Keratinocyte (primary cell): ENCODE results near the gene L3MBTL4. TPM values are rescaled to one million over a fixed set of nuclear protein-coding genes. Genes with fewer than 3 reads are reported as not detected.
"Not testable (repeated sequence)": the region's sequence is repeated elsewhere in the genome, so short reads cannot be mapped to it uniquely, and the experiment has no call there.

Experiments used
- DNase-seq: peaks from one replicate; pipeline ENCODE4 v3.0.0-alpha.2; 2011; ENCODE audit warnings: low read depth, missing footprints, low spot score
- FAIRE-seq: peaks from 2 replicates; lab custom pipeline; 2011; peaks lifted over from hg19 to GRCh38; lab: Jason Lieb, UNC
- H2AFZ ChIP-seq: 2 replicates; pipeline ENCODE4 v1.6.0; 2012; ENCODE audit warnings: low read length, control low read depth, inconsistent platforms; ENCODE audit not compliant: control insufficient read depth
- H3K27ac ChIP-seq: 2 replicates; pipeline ENCODE4 v1.5.1; 2011; ENCODE audit warnings: low read length; ENCODE audit not compliant: control insufficient read depth, insufficient read depth
- H3K27me3 ChIP-seq: 3 replicates; pipeline ENCODE4 v1.6.0; 2011; ENCODE audit warnings: low read length; ENCODE audit not compliant: control insufficient read depth, insufficient read depth; ENCODE audit errors: extremely low read depth
- H3K36me3 ChIP-seq, 2 experiments: 2 replicates in 1 of 2; 3 replicates in 1 of 2; pipeline ENCODE4 v1.5.1; 2011; ENCODE audit warnings: low read length in 2 of 2, mild to moderate bottlenecking in 1 of 2; ENCODE audit not compliant: control insufficient read depth in 2 of 2, insufficient read depth in 2 of 2; ENCODE audit errors: extremely low read depth in 1 of 2
- H3K4me1 ChIP-seq: 3 replicates; pipeline ENCODE4 v1.5.1; 2011; ENCODE audit warnings: low read length; ENCODE audit not compliant: control insufficient read depth, insufficient read depth; ENCODE audit errors: extremely low read depth
- H3K4me2 ChIP-seq: 3 replicates; pipeline ENCODE4 v1.6.0; 2011; ENCODE audit warnings: low read depth, low read length; ENCODE audit not compliant: control insufficient read depth, insufficient read depth; ENCODE audit errors: extremely low read depth
- H3K4me3 ChIP-seq, 3 experiments: fragments of 200-600 bp in 1 of 3; sonication (generic) in 1 of 3; 2 replicates in 2 of 3; 3 replicates in 1 of 3; pipeline ENCODE4 v1.5.1; 2011 to 2016; ENCODE audit warnings: low read length in 3 of 3, mild to moderate bottlenecking in 3 of 3, control low read depth in 2 of 3, inconsistent platforms in 1 of 3, low read depth in 1 of 3, mixed read lengths in 1 of 3, mixed run types in 1 of 3, moderate library complexity in 1 of 3; ENCODE audit not compliant: control insufficient read depth in 2 of 3, insufficient read depth in 2 of 3; ENCODE audit errors: extremely low read depth in 1 of 3
- H3K79me2 ChIP-seq: 2 replicates; pipeline ENCODE4 v1.6.0; 2012; ENCODE audit warnings: low read length; ENCODE audit not compliant: control insufficient read depth, insufficient read depth
- H3K9ac ChIP-seq: 3 replicates; pipeline ENCODE4 v1.6.0; 2011; ENCODE audit warnings: low read length; ENCODE audit not compliant: control insufficient read depth, insufficient read depth; ENCODE audit errors: extremely low read depth
- H3K9me1 ChIP-seq: 3 replicates; pipeline ENCODE4 v1.6.0; 2011; ENCODE audit warnings: low read length; ENCODE audit not compliant: control insufficient read depth, insufficient read depth; ENCODE audit errors: extremely low read depth
- H3K9me3 ChIP-seq: 2 replicates; pipeline ENCODE4 v1.5.1; 2012; ENCODE audit warnings: low read depth, low read length; ENCODE audit not compliant: control insufficient read depth
- H4K20me1 ChIP-seq: 3 replicates; pipeline ENCODE4 v1.6.0; 2011; ENCODE audit warnings: low read length; ENCODE audit not compliant: control insufficient read depth, insufficient read depth; ENCODE audit errors: extremely low read depth
- EZH2 ChIP-seq: IDR thresholded peaks from one replicate; pipeline ENCODE4 v1.6.1; 2012; ENCODE audit warnings: inconsistent platforms, mild to moderate bottlenecking, low read length, moderate library complexity
- dilution Hi-C: fragments of 300-500 bp; cut with MboI; formaldehyde crosslinking; loops from one replicate; pipeline ENCODE4 v1.7.0; 2020; ENCODE audit warnings: low sequenced_read_pairs; ENCODE audit not compliant: extremely low pct_ligation_motif_present
- polyA plus RNA-seq, 5 experiments: library from polyadenylated mRNA; depleted of rRNA in 3 of 5; stranded (reverse) in 3 of 5; stranded (forward) in 1 of 5; unstranded in 1 of 5; fragments of >200 nt; gene quantifications; 1 replicate in 1 of 5; 2 replicates in 3 of 5; 3 replicates in 1 of 5; pipeline versions ENCODE4 v1.2.1 to v1.2.3, GENCODE V29; 2011 to 2012; ENCODE audit warnings: missing spikeins in 2 of 5, low read depth in 1 of 5, low replicate concordance in 1 of 5
- TF ChIP-seq, protein P1 (sequence below), 3 experiments: IDR thresholded peaks in 1 of 3; conservative IDR thresholded peaks in 1 of 3; optimal IDR thresholded peaks in 1 of 3; 2 replicates in 2 of 3; 3 replicates in 1 of 3; pipeline versions ENCODE3 to v1.5.1; 2011; ENCODE audit warnings: low read length in 3 of 3, mild to moderate bottlenecking in 3 of 3, moderate library complexity in 2 of 3, control low read depth in 1 of 3, inconsistent platforms in 1 of 3; ENCODE audit not compliant: insufficient read depth in 2 of 3; ENCODE audit errors: extremely low read depth in 1 of 3

The L3MBTL4 gene
- polyA plus RNA-seq, 1 donor (not counting 4 experiments of a cell fraction or from before 2014, with no cell fraction given) = 0.17 TPM

DNA sequence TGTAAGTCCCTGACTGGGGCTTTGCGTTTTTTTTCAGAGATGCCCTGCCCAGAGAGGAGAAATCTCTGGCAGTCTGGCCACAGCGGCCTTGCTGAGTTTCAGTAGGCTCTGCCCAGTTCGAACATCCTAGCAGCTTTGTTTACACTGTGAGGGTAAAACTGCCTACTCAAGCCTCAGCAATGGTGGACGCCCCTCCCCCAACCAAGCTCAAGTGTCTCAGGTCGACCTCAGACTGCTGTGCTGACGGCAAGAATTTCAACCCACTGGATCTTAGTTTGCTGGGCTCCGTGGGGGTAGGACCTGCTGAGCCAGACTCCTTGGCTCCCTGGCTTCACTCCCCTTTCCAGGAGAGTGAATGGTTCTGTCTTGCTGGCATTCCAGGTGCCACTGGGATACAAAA lies 31.7 kb downstream of the L3MBTL4 start:
- Histone ChIP-seq H3K9ac (no peak overlapping the region), H4K20me1 (no peaks in the 10 kb centered on the region), H3K9me3 (no peaks in the 10 kb centered on the region), H3K27me3 (no peaks in the 10 kb centered on the region), H3K27ac (no peak overlapping the region), H2AFZ (no peak overlapping the region), H3K79me2 (no peaks in the 10 kb centered on the region), H3K4me2 (no peak overlapping the region), H3K36me3 (no peaks in the 10 kb centered on the region), H3K4me1 (no peaks in the 10 kb centered on the region), H3K9me1 (no peaks in the 10 kb centered on the region), H3K4me3 (no peak overlapping the region)
- DNase-seq (no peak), FAIRE-seq (no peak)
- dilution Hi-C loops = no loop called here
- TF ChIP-seq, protein P1, sequence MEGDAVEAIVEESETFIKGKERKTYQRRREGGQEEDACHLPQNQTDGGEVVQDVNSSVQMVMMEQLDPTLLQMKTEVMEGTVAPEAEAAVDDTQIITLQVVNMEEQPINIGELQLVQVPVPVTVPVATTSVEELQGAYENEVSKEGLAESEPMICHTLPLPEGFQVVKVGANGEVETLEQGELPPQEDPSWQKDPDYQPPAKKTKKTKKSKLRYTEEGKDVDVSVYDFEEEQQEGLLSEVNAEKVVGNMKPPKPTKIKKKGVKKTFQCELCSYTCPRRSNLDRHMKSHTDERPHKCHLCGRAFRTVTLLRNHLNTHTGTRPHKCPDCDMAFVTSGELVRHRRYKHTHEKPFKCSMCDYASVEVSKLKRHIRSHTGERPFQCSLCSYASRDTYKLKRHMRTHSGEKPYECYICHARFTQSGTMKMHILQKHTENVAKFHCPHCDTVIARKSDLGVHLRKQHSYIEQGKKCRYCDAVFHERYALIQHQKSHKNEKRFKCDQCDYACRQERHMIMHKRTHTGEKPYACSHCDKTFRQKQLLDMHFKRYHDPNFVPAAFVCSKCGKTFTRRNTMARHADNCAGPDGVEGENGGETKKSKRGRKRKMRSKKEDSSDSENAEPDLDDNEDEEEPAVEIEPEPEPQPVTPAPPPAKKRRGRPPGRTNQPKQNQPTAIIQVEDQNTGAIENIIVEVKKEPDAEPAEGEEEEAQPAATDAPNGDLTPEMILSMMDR (optimal IDR thresholded peaks at IDR 0.05 in 1 of 3, IDR thresholded peaks at IDR 0.05 in 1 of 3, conservative IDR thresholded peaks at IDR 0.05 in 1 of 3; ENCODE audit: extremely low read depth in 1 of 3, insufficient read depth in 2 of 3, low read length in 3 of 3) = no peak
- TF ChIP-seq EZH2 = no peak

DNA sequence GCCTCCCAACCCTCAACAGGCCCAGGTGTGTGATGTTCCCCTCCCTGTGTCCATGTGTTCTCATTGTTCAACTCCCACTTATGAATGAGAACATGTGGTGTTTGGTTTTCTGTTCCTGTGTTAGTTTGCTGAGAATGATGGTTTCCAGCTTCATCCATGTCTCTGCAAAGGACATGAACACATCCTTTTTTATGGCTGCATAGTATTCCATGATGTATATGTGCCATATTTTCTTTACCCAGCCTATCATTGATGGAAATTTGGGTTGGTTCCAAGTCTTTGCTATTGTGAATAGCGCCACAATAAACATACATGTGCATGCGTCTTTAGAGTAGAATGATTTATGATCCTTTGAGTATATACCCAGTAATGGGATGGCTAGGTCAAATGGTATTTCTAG lies 37.2 kb downstream of the L3MBTL4 start:
- dilution Hi-C loops, FAIRE-seq, H3K27ac ChIP-seq, H3K79me2 ChIP-seq, H3K27me3 ChIP-seq, H3K9ac ChIP-seq, H3K4me1 ChIP-seq, H3K4me3 ChIP-seq, H2AFZ ChIP-seq, H4K20me1 ChIP-seq, H3K36me3 ChIP-seq, H3K9me3 ChIP-seq, H3K9me1 ChIP-seq, DNase-seq, H3K4me2 ChIP-seq: not testable (repeated sequence)
